HUES64 (cell line): Measurements from ENCODE around the gene ABCF3.

ENCODE experiments used
- H3K27ac ChIP-seq: 2 replicates; pipeline ENCODE4 v1.7.0; 2013; ENCODE audit warnings: low read depth, low read length, inconsistent platforms
- H3K27me3 ChIP-seq: 2 replicates; pipeline ENCODE4 v1.6.1; 2013; ENCODE audit warnings: mild to moderate bottlenecking, low read length; ENCODE audit not compliant: insufficient read depth
- H3K36me3 ChIP-seq: 2 replicates; pipeline ENCODE4 v1.6.1; 2013; ENCODE audit warnings: mild to moderate bottlenecking, low read length; ENCODE audit not compliant: insufficient read depth
- H3K4me1 ChIP-seq: 2 replicates; pipeline ENCODE4 v1.6.1; 2013; ENCODE audit warnings: mild to moderate bottlenecking, low read length, moderate library complexity; ENCODE audit not compliant: insufficient read depth
- H3K4me3 ChIP-seq: 2 replicates; pipeline ENCODE4 v1.5.1; 2013; ENCODE audit warnings: mild to moderate bottlenecking, low read length, moderate library complexity
- H3K9ac ChIP-seq: 2 replicates; pipeline ENCODE4 v1.6.1; 2013; ENCODE audit warnings: mild to moderate bottlenecking, low read depth, low read length
- H3K9me3 ChIP-seq: 2 replicates; pipeline ENCODE4 v1.6.1; 2013; ENCODE audit warnings: low read depth, low read length; ENCODE audit not compliant: insufficient read depth
- WGBS: fragments of 150-250, 120-280 bp; methylation state at CpG from one replicate; pipeline ENCODE4 v1.1.7; 2013; ENCODE audit warnings: missing lambda C conversion rate; 5-methylcytosine and 5-hydroxymethylcytosine counted together

ABCF3 gene

GRCh38 chr3:184176377-184177330 is 9.3 kb upstream of the ABCF3 start:
- Histone ChIP-seq H3K9ac (peak overlapping the region; percentile 89), H3K36me3 (peaks cover 55% of the 10 kb centered on the region), H3K27ac (peak overlapping the region; percentile 98), H3K4me1 (peaks cover 16% of the 10 kb centered on the region), H3K4me3 (peak overlapping the region; percentile 97), H3K9me3 (no peaks in the 10 kb centered on the region), H3K27me3 (no peaks in the 10 kb centered on the region)
- WGBS: 17% methylated on average over 19 of the region's 19 CpGs

- H3K9me3 ChIP-seq: no peaks in the 10 kb centered on the region
- H3K36me3 ChIP-seq: peaks cover 55% of the 10 kb centered on the region
- H3K27ac ChIP-seq: peak overlapping the region; percentile 98
- H3K27me3 ChIP-seq: no peaks in the 10 kb centered on the region
- peaks cover 16% of the 10 kb centered on the region for H3K4me1 ChIP-seq
- H3K9ac ChIP-seq: peak overlapping the region; percentile 89
- peak overlapping the region; percentile 97 for H3K4me3 ChIP-seq
- WGBS: 59% methylated on average over 4 of the region's 4 CpGs
These were observed 8.7 kb upstream of the ABCF3 start for GRCh38 chr3:184177331-184177731.

GRCh38 chr3:184177767-184178306 is 8.2 kb upstream of the ABCF3 start:
- Histone ChIP-seq H3K36me3 (peaks cover 60% of the 10 kb centered on the region), H3K27me3 (no peaks in the 10 kb centered on the region), H3K9ac (peak overlapping the region; percentile 89; the same call in 1 of the 2 replicates), H3K4me3 (peak overlapping the region; percentile 97; the same call in 1 of the 2 replicates), H3K9me3 (no peaks in the 10 kb centered on the region), H3K27ac (peak overlapping the region; percentile 98), H3K4me1 (peaks cover 16% of the 10 kb centered on the region)
- WGBS: 91% methylated on average over 14 of the region's 14 CpGs

- H3K27ac ChIP-seq: no peak overlapping the region
- peaks cover 68% of the 10 kb centered on the region for H3K36me3 ChIP-seq
- H3K4me1 ChIP-seq: peaks cover 16% of the 10 kb centered on the region
- H3K9me3 ChIP-seq: no peaks in the 10 kb centered on the region
- no peak overlapping the region for H3K9ac ChIP-seq
- H3K27me3 ChIP-seq: no peaks in the 10 kb centered on the region
- no peak overlapping the region for H3K4me3 ChIP-seq
- 95% methylated on average over 13 of the region's 13 CpGs for WGBS
These were observed 7.4 kb upstream of the ABCF3 start for GRCh38 chr3:184178521-184179138.

GRCh38 chr3:184180165-184180564 is 5.8 kb upstream of the ABCF3 start:
- H3K27ac ChIP-seq: no peak overlapping the region
- H3K27me3 ChIP-seq: no peaks in the 10 kb centered on the region
- H3K4me1 ChIP-seq: peaks cover 25% of the 10 kb centered on the region
- no peaks in the 10 kb centered on the region for H3K9me3 ChIP-seq
- 93% methylated on average over 6 of the region's 6 CpGs for WGBS
- peaks cover 81% of the 10 kb centered on the region for H3K36me3 ChIP-seq
- no peak overlapping the region for H3K4me3 ChIP-seq
- H3K9ac ChIP-seq: no peak overlapping the region

- H3K4me1 ChIP-seq: peaks cover 21% of the 10 kb centered on the region
- no peak overlapping the region for H3K27ac ChIP-seq
- peaks cover 81% of the 10 kb centered on the region for H3K36me3 ChIP-seq
- H3K9me3 ChIP-seq: no peaks in the 10 kb centered on the region
- WGBS: 94% methylated on average over 9 of the region's 9 CpGs
- no peak overlapping the region for H3K9ac ChIP-seq
- H3K27me3 ChIP-seq: no peaks in the 10 kb centered on the region
- no peak overlapping the region for H3K4me3 ChIP-seq
These were observed 4.4 kb upstream of the ABCF3 start for GRCh38 chr3:184181596-184181995.

- peaks cover 10% of the 10 kb centered on the region for H3K4me1 ChIP-seq
- no peak overlapping the region for H3K9ac ChIP-seq
- no peak overlapping the region for H3K4me3 ChIP-seq
- no peaks in the 10 kb centered on the region for H3K27me3 ChIP-seq
- H3K9me3 ChIP-seq: no peaks in the 10 kb centered on the region
- 89% methylated on average over 5 of the region's 5 CpGs for WGBS
- H3K36me3 ChIP-seq: peaks cover 74% of the 10 kb centered on the region
- H3K27ac ChIP-seq: peak overlapping the region; percentile 32; the same call in 1 of the 2 replicates
These were observed 2.3 kb upstream of the ABCF3 start for GRCh38 chr3:184183679-184184078.

GRCh38 chr3:184184546-184185230 is 1.3 kb upstream of the ABCF3 start:
- Histone ChIP-seq H3K27ac (peak overlapping the region; percentile 98), H3K4me3 (peak overlapping the region; percentile 92), H3K9ac (peak overlapping the region; percentile 82), H3K4me1 (peaks cover 10% of the 10 kb centered on the region), H3K27me3 (no peaks in the 10 kb centered on the region), H3K36me3 (peaks cover 74% of the 10 kb centered on the region), H3K9me3 (no peaks in the 10 kb centered on the region)
- 93% methylated on average over 17 of the region's 18 CpGs for WGBS

GRCh38 chr3:184185461-184186183 is 377 bp upstream of the ABCF3 start:
- Histone ChIP-seq H3K36me3 (peaks cover 74% of the 10 kb centered on the region), H3K9ac (peak overlapping the region; percentile 82), H3K27me3 (no peaks in the 10 kb centered on the region), H3K27ac (peak overlapping the region; percentile 98), H3K9me3 (no peaks in the 10 kb centered on the region), H3K4me1 (peaks cover 10% of the 10 kb centered on the region), H3K4me3 (peak overlapping the region; percentile 92)
- 1% methylated on average over 55 of the region's 55 CpGs for WGBS

- peaks cover 74% of the 10 kb centered on the region for H3K36me3 ChIP-seq
- H3K27ac ChIP-seq: no peak overlapping the region
- peak overlapping the region; percentile 92 for H3K4me3 ChIP-seq
- no peaks in the 10 kb centered on the region for H3K27me3 ChIP-seq
- WGBS: 28% methylated on average over 3 of the region's 3 CpGs
- no peaks in the 10 kb centered on the region for H3K9me3 ChIP-seq
- H3K4me1 ChIP-seq: peaks cover 10% of the 10 kb centered on the region
- peak overlapping the region; percentile 82 for H3K9ac ChIP-seq
These were observed 856 bp downstream of the ABCF3 start for GRCh38 chr3:184186902-184187207.
